ENCODE measurements around the gene PALMD.

The PALMD gene

GRCh38 chr1:99677416-99677815 lies 31.5 kb downstream of the PALMD start:
- Mint-ChIP-seq H3K27me3 (peaks cover 1% of the 10 kb centered on the region), H3K4me3 (no peak overlapping the region), H3K9me3 (no peaks in the 10 kb centered on the region), H3K4me1 (no peaks in the 10 kb centered on the region), H3K27ac (no peak overlapping the region), H3K36me3 (ENCODE audit: low read depth) (no peaks in the 10 kb centered on the region)
- no peak for ATAC-seq
- no peak for DNase-seq

GRCh38 chr1:99680270-99680669 lies 34.4 kb downstream of the PALMD start:
- Mint-ChIP-seq H3K4me1 (no peaks in the 10 kb centered on the region), H3K9me3 (no peaks in the 10 kb centered on the region), H3K36me3 (ENCODE audit: low read depth) (no peaks in the 10 kb centered on the region), H3K27me3 (peaks cover 2% of the 10 kb centered on the region), H3K4me3 (no peak overlapping the region), H3K27ac (no peak overlapping the region)
- ATAC-seq (no peak), DNase-seq (no peak)

GRCh38 chr1:99681583-99681982 lies 35.7 kb downstream of the PALMD start:
- H3K4me1 Mint-ChIP-seq: no peaks in the 10 kb centered on the region
- peaks cover 2% of the 10 kb centered on the region for H3K27me3 Mint-ChIP-seq
- DNase-seq (no peak), ATAC-seq (no peak)
- H3K4me3 Mint-ChIP-seq: no peak overlapping the region
- no peaks in the 10 kb centered on the region for H3K9me3 Mint-ChIP-seq
- H3K36me3 Mint-ChIP-seq (ENCODE audit: low read depth): no peaks in the 10 kb centered on the region
- H3K27ac Mint-ChIP-seq: no peak overlapping the region

- Mint-ChIP-seq H3K9me3 (no peaks in the 10 kb centered on the region), H3K27me3 (peaks cover 2% of the 10 kb centered on the region), H3K36me3 (ENCODE audit: low read depth) (no peaks in the 10 kb centered on the region), H3K4me3 (no peak overlapping the region), H3K27ac (no peak overlapping the region), H3K4me1 (no peaks in the 10 kb centered on the region)
- DNase-seq (no peak), ATAC-seq (no peak)
These were observed 36.4 kb downstream of the PALMD start for GRCh38 chr1:99682291-99682751.

- H3K9me3 Mint-ChIP-seq: no peaks in the 10 kb centered on the region
- DNase-seq: peak; percentile 47
- H3K4me3 Mint-ChIP-seq: no peak overlapping the region
- no peaks in the 10 kb centered on the region for H3K36me3 Mint-ChIP-seq (ENCODE audit: low read depth)
- H3K4me1 Mint-ChIP-seq: no peaks in the 10 kb centered on the region
- no peak overlapping the region for H3K27ac Mint-ChIP-seq
- ATAC-seq: peak; percentile 84
- H3K27me3 Mint-ChIP-seq: peaks cover 2% of the 10 kb centered on the region
These were observed 39.7 kb downstream of the PALMD start for GRCh38 chr1:99685516-99686180.

GRCh38 chr1:99691175-99691574 lies 45.3 kb downstream of the PALMD start:
- ATAC-seq (no peak), DNase-seq (no peak)
- no peaks in the 10 kb centered on the region for H3K4me1 Mint-ChIP-seq
- no peaks in the 10 kb centered on the region for H3K9me3 Mint-ChIP-seq
- H3K4me3 Mint-ChIP-seq: no peak overlapping the region
- no peaks in the 10 kb centered on the region for H3K36me3 Mint-ChIP-seq (ENCODE audit: low read depth)
- no peak overlapping the region for H3K27ac Mint-ChIP-seq
- H3K27me3 Mint-ChIP-seq: peaks cover 5% of the 10 kb centered on the region

DNA sequence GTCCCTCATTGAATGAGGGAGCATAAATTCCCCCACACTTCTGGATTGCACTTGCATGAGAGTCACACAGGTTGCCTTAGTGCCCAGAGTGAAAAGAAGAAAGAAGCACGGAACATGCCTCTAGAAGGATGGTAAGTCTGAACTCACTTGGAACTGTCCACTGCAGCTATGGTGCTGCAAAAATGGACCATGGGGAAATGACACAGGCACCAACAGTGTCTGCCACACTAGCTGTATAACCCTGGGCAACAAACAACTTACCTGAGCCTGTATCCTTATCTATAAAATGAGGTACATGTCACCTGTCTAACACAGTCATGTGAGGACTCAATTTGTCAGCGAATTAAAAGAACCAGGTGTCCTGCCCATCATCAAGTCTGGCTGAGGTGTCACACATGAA lies 50.7 kb downstream of the PALMD start:
- DNase-seq (no peak), ATAC-seq (no peak)
- Mint-ChIP-seq H3K27ac (no peak overlapping the region), H3K4me3 (no peak overlapping the region), H3K4me1 (no peaks in the 10 kb centered on the region), H3K9me3 (no peaks in the 10 kb centered on the region), H3K36me3 (ENCODE audit: low read depth) (no peaks in the 10 kb centered on the region), H3K27me3 (peaks cover 19% of the 10 kb centered on the region)

GRCh38 chr1:99697580-99697979 lies 51.7 kb downstream of the PALMD start:
- no peaks in the 10 kb centered on the region for H3K4me1 Mint-ChIP-seq
- no peak overlapping the region for H3K4me3 Mint-ChIP-seq
- DNase-seq (no peak), ATAC-seq (no peak)
- H3K9me3 Mint-ChIP-seq: no peaks in the 10 kb centered on the region
- H3K27me3 Mint-ChIP-seq: peaks cover 19% of the 10 kb centered on the region
- H3K27ac Mint-ChIP-seq: no peak overlapping the region
- no peaks in the 10 kb centered on the region for H3K36me3 Mint-ChIP-seq (ENCODE audit: low read depth)

DNA sequence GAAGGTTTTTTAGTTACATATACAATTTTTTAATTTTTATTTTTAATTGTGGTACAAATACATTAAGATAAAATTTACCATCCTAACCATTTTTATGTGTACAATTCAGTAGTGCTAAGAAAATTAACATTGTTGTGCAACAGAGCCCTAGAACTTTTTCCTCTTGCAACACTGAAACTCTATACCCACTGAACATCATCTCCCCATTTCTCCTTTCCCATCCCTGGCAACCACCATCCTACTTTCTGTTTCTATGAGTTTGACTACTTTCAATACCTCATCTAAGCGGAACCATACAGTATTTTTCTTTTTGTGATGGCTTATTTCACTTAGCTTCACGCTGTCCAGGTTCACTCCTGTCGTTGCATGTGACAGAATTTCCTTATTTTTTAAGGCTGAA lies 54.1 kb downstream of the PALMD start:
- no peaks in the 10 kb centered on the region for H3K36me3 Mint-ChIP-seq (ENCODE audit: low read depth)
- no peak for ATAC-seq
- no peaks in the 10 kb centered on the region for H3K9me3 Mint-ChIP-seq
- H3K27ac Mint-ChIP-seq: no peak overlapping the region
- peaks cover 17% of the 10 kb centered on the region for H3K27me3 Mint-ChIP-seq
- no peak for DNase-seq
- no peak overlapping the region for H3K4me3 Mint-ChIP-seq
- H3K4me1 Mint-ChIP-seq: peaks cover 3% of the 10 kb centered on the region

DNA sequence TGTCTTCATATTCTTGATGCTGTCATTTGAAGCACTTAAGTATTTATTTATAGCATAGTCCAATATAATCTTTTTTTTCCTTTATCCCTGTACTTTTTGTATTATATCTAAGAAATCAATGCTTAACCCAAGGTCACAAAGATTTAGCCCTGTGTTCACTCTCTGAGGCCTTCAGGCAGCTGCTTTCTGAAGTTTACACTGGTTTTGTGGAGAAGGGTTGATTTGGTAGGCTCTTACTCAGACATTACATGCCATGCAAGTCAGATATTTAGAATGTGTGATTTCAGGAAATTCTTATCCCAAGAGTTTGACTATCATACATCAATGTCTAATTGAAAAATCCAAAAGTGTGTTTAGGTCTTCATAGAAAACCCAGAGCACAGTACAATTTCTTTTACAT lies 56.3 kb downstream of the PALMD start:
- Mint-ChIP-seq H3K9me3 (no peaks in the 10 kb centered on the region), H3K4me3 (no peak overlapping the region), H3K27me3 (peaks cover 10% of the 10 kb centered on the region), H3K36me3 (ENCODE audit: low read depth) (no peaks in the 10 kb centered on the region), H3K27ac (no peak overlapping the region), H3K4me1 (peaks cover 3% of the 10 kb centered on the region)
- no peak for ATAC-seq
- DNase-seq: no peak

- Mint-ChIP-seq H3K4me3 (no peak overlapping the region), H3K9me3 (no peaks in the 10 kb centered on the region), H3K27ac (no peak overlapping the region), H3K27me3 (peaks cover 8% of the 10 kb centered on the region), H3K4me1 (peaks cover 3% of the 10 kb centered on the region), H3K36me3 (ENCODE audit: low read depth) (no peaks in the 10 kb centered on the region)
- DNase-seq (no peak), ATAC-seq (no peak)
These were observed 58.5 kb downstream of the PALMD start for GRCh38 chr1:99704356-99704816.

- Mint-ChIP-seq H3K4me1 (peaks cover 3% of the 10 kb centered on the region), H3K4me3 (no peak overlapping the region), H3K36me3 (ENCODE audit: low read depth) (no peaks in the 10 kb centered on the region), H3K27me3 (peaks cover 4% of the 10 kb centered on the region), H3K27ac (no peak overlapping the region), H3K9me3 (no peaks in the 10 kb centered on the region)
- no peak for ATAC-seq
- DNase-seq: no peak
These were observed 59.5 kb downstream of the PALMD start for GRCh38 chr1:99705385-99705784.

DNA sequence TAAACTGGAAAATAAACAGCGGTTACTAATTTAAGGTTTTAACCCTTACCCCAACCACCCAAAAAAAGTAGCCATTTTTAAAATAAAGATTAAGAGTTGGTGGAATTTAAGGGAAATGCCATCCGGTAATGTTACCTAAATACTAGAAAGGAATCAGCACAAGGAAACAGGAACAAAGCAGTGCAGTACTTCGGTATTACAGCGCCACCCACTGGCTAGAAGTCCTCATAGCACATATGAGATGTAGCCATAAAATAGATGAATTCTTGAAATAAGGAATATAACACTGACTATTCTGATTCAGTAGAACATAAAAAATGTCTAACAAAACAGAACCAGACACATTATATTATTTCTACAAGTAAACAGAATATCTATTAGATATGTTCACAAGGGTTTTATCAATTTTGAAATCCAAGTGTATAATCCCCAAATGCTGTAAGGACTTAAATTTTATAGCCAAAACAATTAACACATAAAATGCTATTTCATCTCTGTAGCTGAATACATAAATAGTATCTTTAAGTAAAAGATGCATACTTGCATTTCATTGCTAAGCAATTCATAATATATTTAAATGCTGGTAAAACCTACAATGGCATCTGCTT lies 61.7 kb downstream of the PALMD start:
- DNase-seq (peak; percentile 63), ATAC-seq (no peak)
- no peak overlapping the region for H3K4me3 Mint-ChIP-seq
- no peak overlapping the region for H3K27ac Mint-ChIP-seq
- H3K27me3 Mint-ChIP-seq: no peaks in the 10 kb centered on the region
- peaks cover 3% of the 10 kb centered on the region for H3K4me1 Mint-ChIP-seq
- H3K36me3 Mint-ChIP-seq (ENCODE audit: low read depth): no peaks in the 10 kb centered on the region
- no peaks in the 10 kb centered on the region for H3K9me3 Mint-ChIP-seq

GRCh38 chr1:99710994-99711393 lies 65.1 kb downstream of the PALMD start:
- no peak overlapping the region for H3K27ac Mint-ChIP-seq
- H3K27me3 Mint-ChIP-seq: no peaks in the 10 kb centered on the region
- no peaks in the 10 kb centered on the region for H3K9me3 Mint-ChIP-seq
- DNase-seq (no peak), ATAC-seq (no peak)
- no peaks in the 10 kb centered on the region for H3K4me1 Mint-ChIP-seq
- H3K36me3 Mint-ChIP-seq (ENCODE audit: low read depth): no peaks in the 10 kb centered on the region
- H3K4me3 Mint-ChIP-seq: no peak overlapping the region

GRCh38 chr1:99713006-99713405 lies 67.1 kb downstream of the PALMD start:
- H3K36me3 Mint-ChIP-seq (ENCODE audit: low read depth): no peaks in the 10 kb centered on the region

More at GRCh38 chr1:99713006-99713405, 67.1 kb downstream of the PALMD start:
- H3K4me3 Mint-ChIP-seq: no peak overlapping the region
- H3K4me1 Mint-ChIP-seq: no peaks in the 10 kb centered on the region
- ATAC-seq: no peak
- no peak for DNase-seq
- H3K27me3 Mint-ChIP-seq: no peaks in the 10 kb centered on the region
- H3K9me3 Mint-ChIP-seq: no peaks in the 10 kb centered on the region
- H3K27ac Mint-ChIP-seq: no peak overlapping the region
